HUDEP-2 (cell line): ENCODE data around the gene ZNF365.
"Not testable (repeated sequence)": the region's sequence is repeated elsewhere in the genome, so short reads cannot be mapped to it uniquely, and the experiment has no call there.

Experiments used
- DNase-seq, 76 experiments: peaks; one replicate each; lab custom pipeline; 2025; ENCODE audit not compliant: unreplicated experiment in 76 of 76; lab: John Stamatoyannopoulos, UW

Gene ZNF365, protein sequence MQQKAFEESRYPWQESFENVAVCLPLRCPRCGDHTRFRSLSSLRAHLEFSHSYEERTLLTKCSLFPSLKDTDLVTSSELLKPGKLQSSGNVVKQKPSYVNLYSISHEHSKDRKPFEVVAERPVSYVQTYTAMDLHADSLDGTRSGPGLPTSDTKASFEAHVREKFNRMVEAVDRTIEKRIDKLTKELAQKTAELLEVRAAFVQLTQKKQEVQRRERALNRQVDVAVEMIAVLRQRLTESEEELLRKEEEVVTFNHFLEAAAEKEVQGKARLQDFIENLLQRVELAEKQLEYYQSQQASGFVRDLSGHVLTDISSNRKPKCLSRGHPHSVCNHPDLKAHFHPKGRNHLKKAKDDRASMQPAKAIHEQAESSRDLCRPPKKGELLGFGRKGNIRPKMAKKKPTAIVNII

GRCh38 chr10:62373995-62374861 lies at the start of gene ZNF365:
TSS of gene ZNF365 (plus strand) at chr10:62374369. CDS start at chr10:62376194, 1,825 bp downstream.
- DNase-seq = no peak

GRCh38 chr10:62326176-62326575 lies 48.0 kb upstream of the ZNF365 start:
- no peak for DNase-seq

- no peak for DNase-seq
Observed at GRCh38 chr10:62327885-62328284, 46.3 kb upstream of the ZNF365 start.

GRCh38 chr10:62330213-62330612 lies 44.0 kb upstream of the ZNF365 start:
- no peak for DNase-seq

DNA sequence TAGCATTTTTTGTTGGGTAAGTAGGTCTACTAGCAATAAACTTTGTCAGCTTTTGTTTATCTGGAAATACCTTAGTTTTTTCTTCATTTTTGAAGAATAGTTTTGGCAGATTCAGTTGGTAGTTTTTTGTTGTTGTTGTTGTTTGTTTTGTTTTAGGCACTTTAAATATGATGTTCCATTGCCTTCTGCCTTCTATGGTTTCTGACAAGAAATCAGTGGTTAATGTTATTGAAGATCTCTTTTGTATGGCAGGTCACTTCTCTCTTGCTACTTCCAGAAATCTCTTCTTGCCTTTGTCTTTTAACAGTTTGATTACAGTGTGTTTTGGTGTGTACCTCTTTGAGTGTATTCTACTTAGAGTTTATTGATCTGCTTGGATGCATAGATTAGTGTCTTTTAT lies 41.8 kb upstream of the ZNF365 start:
- no peak for DNase-seq

- no peak for DNase-seq
Observed at GRCh38 chr10:62333135-62333889, 40.9 kb upstream of the ZNF365 start.

DNA sequence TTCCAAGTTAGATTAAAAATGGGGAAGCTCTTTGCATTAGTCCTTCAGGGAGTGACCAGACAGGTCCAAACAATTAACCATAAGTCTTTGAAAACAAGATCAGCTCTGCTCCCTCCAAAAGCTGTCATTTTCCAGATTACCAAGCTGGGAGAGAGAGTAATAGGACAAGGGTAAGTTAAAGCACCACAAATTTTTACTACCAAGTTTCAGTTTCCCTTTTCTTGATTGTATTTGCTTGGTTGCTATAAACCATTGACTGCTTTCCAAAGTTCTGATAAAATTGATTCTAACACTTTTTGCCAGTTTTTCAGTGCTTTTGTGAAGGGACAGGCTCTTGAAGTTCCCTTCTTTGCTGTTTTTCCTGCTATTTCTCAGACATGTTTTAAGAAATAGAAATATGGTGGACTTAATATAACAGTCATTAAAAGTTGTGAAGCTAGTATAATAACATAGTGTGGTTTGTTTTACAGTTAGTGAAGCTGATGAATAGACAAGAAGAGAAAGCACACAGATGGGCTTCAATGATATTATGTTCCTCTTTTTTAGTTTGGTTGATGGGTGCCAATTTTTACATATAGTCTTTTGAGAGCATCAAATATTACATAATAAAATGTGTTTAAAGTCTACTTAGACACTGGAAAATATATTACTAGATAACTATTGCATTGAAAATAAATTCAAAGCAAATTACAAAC lies 40.0 kb upstream of the ZNF365 start:
- DNase-seq = no peak

DNA sequence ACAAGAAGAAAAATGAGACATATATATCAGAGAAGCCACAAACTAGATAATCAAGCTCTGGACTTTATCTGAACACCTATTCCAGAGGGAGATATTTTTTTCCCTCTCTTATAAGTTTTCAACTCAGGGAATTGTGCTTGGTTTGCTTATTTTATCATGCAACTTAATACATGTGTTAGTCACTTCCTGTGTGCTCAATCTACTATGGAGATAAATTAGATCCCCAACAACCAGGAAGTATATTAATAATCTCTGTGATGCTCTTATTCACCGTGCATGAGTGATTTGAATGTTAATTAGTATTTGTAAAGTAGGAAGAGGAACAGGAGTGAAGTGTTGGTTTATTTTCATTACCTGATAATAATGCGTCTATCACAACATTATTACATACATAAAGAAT lies 38.8 kb upstream of the ZNF365 start:
- DNase-seq = no peak

DNA sequence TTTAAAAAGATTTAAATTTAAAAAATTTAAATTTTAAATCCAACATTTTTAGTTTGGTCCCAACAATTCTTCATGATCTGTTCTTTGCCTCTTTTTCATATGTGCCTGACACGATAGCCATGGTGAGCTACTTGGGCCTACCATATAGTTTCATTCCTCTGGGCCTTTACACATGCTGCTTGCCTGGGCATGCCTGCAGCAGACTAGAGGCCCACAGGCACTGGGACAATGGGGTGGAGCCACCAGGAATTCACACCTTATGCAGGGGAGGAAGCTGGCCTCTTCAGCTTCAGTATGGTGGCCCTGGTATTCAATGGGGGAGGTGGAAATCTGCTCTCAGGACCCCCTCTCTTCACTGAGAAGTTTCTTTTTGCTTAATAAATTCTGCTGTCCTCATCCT lies 37.8 kb upstream of the ZNF365 start:
- DNase-seq = no peak

GRCh38 chr10:62341419-62341818 lies 32.8 kb upstream of the ZNF365 start:
- no peak for DNase-seq

DNA sequence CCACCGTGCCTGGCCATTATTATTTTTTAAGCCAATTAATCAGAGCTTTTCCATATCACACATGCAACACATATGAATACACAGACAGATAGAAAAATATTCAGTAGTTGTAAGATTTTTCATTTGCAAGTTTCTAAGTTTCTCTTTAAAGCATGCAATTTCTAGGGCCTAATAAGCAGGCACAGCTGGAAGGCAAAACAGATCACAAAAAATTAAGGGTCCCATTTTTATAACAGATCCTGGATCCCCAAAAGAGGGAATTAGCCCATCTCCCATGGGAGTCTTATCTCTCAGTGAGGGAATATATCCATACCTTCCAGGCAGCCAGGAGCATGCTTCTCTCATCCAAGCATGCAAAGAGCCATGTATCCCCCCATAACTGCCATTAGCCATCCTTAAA lies 31.2 kb upstream of the ZNF365 start:
- no peak for DNase-seq

- no peak for DNase-seq
Observed at GRCh38 chr10:62348029-62348428, 26.1 kb upstream of the ZNF365 start.

- DNase-seq = no peak
Observed at GRCh38 chr10:62352356-62352970, 21.7 kb upstream of the ZNF365 start.

GRCh38 chr10:62354916-62355315 lies 19.3 kb upstream of the ZNF365 start:
- no peak for DNase-seq

DNA sequence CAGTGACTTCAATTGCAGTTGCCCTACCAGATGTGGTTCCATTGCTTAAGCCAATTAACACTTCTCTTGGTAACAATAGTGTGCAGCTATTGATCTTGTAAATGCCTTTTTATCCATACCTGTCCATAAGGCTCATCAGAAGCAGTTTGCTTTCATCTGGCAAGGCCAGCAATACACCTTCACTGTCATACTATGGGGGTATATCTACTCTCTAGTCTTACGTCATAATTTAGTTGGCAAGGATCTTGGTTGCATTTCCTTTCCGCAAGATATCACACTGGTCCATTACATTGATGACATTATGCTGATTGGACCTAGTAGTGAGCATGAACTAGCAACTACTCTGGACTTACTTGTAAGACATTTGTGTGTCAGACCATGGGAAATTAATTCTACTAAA lies 17.7 kb upstream of the ZNF365 start:
- DNase-seq = no peak

DNA sequence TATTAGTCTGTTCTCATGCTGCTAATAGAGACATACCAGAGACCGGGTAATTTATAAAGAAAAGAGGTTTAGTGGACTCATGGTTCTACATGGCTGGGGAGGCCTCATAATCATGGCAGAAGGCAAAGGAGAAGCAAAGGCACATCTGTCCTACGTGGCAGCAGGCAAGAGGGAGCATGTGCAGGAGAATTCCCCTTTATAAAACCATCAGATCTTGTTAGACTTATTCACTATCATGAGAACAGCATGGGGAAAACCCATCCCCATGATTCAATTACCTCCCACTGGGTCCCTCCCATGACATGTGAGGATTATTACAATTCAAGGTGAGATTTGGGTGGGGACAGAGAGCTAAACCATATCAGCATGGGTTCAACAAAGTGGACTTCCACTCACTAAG lies 16.0 kb upstream of the ZNF365 start:
- not testable (repeated sequence) for DNase-seq

DNA sequence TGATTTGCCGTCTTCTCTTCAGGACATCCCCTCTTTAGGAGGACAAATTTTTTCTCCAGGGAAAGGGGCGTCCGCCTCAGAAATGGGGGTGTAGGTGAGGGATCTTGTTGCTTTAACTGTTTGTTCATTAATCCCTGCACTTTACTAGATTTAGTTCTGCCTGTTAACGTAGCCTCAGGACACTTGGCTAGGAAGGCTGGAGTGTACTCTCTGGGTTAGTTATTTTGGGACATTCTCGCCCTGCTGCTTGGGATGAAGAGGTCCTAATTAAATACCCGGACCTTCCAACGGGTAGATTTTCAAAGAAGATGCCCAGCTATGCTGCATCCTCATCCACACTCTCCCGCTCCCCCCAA lies 552 bp upstream of the ZNF365 start:
- DNase-seq = no peak

- DNase-seq = no peak
Observed at GRCh38 chr10:62374862-62375710, 917 bp downstream of the ZNF365 start.
